Neural progenitor cell (in vitro differentiated cells): Measurements from ENCODE around the gene ZNF212. TPM values are rescaled to one million over a fixed set of nuclear protein-coding genes. Genes with fewer than 3 reads are reported as not detected.

Source experiments
- DNase-seq: peaks from one replicate; pipeline ENCODE4 v3.0.0-alpha.2; 2016; ENCODE audit warnings: low spot score
- H2AFZ ChIP-seq: fragments of 200-600 bp; sonication (generic); replicated peaks from 2 replicates; pipeline ENCODE4 v1.6.1; 2016; ENCODE audit warnings: antibody characterized with exemption
- H3F3A ChIP-seq: fragments of 200-600 bp; sonication (generic); 2 replicates; pipeline ENCODE4 v1.6.1; 2016; ENCODE audit warnings: antibody characterized with exemption, low read depth
- H3K27ac ChIP-seq: fragments of 200-600 bp; sonication (generic); 2 replicates; pipeline ENCODE4 v1.5.1; 2016; ENCODE audit warnings: mild to moderate bottlenecking
- H3K27me3 ChIP-seq: fragments of 200-600 bp; sonication (generic); 2 replicates; pipeline ENCODE4 v1.6.1; 2016; ENCODE audit warnings: mild to moderate bottlenecking, moderate library complexity
- H3K36me3 ChIP-seq: fragments of 200-600 bp; sonication (generic); 2 replicates; pipeline ENCODE4 v1.5.1; 2016
- H3K4me1 ChIP-seq: fragments of 200-600 bp; sonication (generic); 2 replicates; pipeline ENCODE4 v1.6.1; 2016; ENCODE audit warnings: mixed run types
- H3K4me2 ChIP-seq: fragments of 200-600 bp; sonication (generic); 2 replicates; pipeline ENCODE4 v1.6.1; 2016
- H3K4me3 ChIP-seq: fragments of 200-600 bp; sonication (generic); 2 replicates; pipeline ENCODE4 v1.5.1; 2016
- H3K79me2 ChIP-seq: fragments of 200-600 bp; sonication (generic); 2 replicates; pipeline ENCODE4 v1.6.1; 2016; ENCODE audit warnings: low read depth
- H3K9ac ChIP-seq: fragments of 200-600 bp; sonication (generic); 2 replicates; pipeline ENCODE4 v1.6.1; 2016
- H3K9me3 ChIP-seq: fragments of 200-600 bp; sonication (generic); 2 replicates; pipeline ENCODE4 v1.5.1; 2016; ENCODE audit warnings: low read depth
- H4K20me1 ChIP-seq: fragments of 200-600 bp; sonication (generic); 2 replicates; pipeline ENCODE4 v1.6.1; 2016; ENCODE audit warnings: low read depth
- H3K27ac Mint-ChIP-seq: 3 replicates; pipeline ENCODE4 v1.8.0; 2021; ENCODE audit warnings: mixed read lengths
- H3K27me3 Mint-ChIP-seq: 2 replicates; pipeline ENCODE4 v1.8.0; 2022; ENCODE audit warnings: low read depth, mild to moderate bottlenecking, inconsistent platforms, moderate library complexity, mixed read lengths; ENCODE audit not compliant: insufficient read depth
- H3K36me3 Mint-ChIP-seq: 3 replicates; pipeline ENCODE4 v1.8.0; 2021; ENCODE audit warnings: mixed read lengths
- H3K4me1 Mint-ChIP-seq: 3 replicates; pipeline ENCODE4 v1.8.0; 2021; ENCODE audit warnings: mixed read lengths
- H3K4me3 Mint-ChIP-seq: 3 replicates; pipeline ENCODE4 v1.8.0; 2021; ENCODE audit warnings: mild to moderate bottlenecking, moderate library complexity, mixed read lengths
- H3K9me3 Mint-ChIP-seq: 3 replicates; pipeline ENCODE4 v1.8.0; 2020; ENCODE audit warnings: mixed read lengths
- EZH2 ChIP-seq: fragments of 200-600 bp; sonication (generic); IDR thresholded peaks from 2 replicates; pipeline ENCODE4 v1.6.1; 2017; ENCODE audit warnings: antibody characterized with exemption, mild to moderate bottlenecking, moderate library complexity
- EZH2phosphoT487 ChIP-seq: fragments of 200-600 bp; sonication (generic); IDR thresholded peaks from 2 replicates; pipeline ENCODE4 v1.6.1; 2017; ENCODE audit warnings: antibody characterized with exemption
- total RNA-seq: library from RNA; depleted of rRNA; stranded (reverse); fragments of >200 nt; gene quantifications from 2 replicates; pipeline ENCODE4 v1.2.3, GENCODE V29; 2015; ENCODE audit warnings: low replicate concordance
- TF ChIP-seq, protein P1 (sequence below): fragments of 200-600 bp; sonication (generic); IDR thresholded peaks from 2 replicates; pipeline ENCODE4 v1.5.1; 2017; ENCODE audit warnings: antibody characterized with exemption, mild to moderate bottlenecking

ZNF212 gene
- total RNA-seq, 1 donor from 2014 or later: 11.2 TPM

- Histone ChIP-seq H3K27me3 (peaks cover 9% of the 10 kb centered on the region), H3K9me3 (no peaks in the 10 kb centered on the region), H3K4me3 (no peak overlapping the region), H2AFZ (no peak overlapping the region), H3F3A (peaks cover 11% of the 10 kb centered on the region), H3K9ac (no peak overlapping the region), H3K79me2 (no peaks in the 10 kb centered on the region), H3K27ac (no peak overlapping the region), H4K20me1 (no peaks in the 10 kb centered on the region), H3K36me3 (no peaks in the 10 kb centered on the region), H3K4me2 (no peak overlapping the region), H3K4me1 (no peaks in the 10 kb centered on the region)
- peaks cover 7% of the 10 kb centered on the region for H3K36me3 Mint-ChIP-seq
- TF ChIP-seq EZH2: no peak
- no peak for TF ChIP-seq EZH2phosphoT487
- TF ChIP-seq, protein P1, sequence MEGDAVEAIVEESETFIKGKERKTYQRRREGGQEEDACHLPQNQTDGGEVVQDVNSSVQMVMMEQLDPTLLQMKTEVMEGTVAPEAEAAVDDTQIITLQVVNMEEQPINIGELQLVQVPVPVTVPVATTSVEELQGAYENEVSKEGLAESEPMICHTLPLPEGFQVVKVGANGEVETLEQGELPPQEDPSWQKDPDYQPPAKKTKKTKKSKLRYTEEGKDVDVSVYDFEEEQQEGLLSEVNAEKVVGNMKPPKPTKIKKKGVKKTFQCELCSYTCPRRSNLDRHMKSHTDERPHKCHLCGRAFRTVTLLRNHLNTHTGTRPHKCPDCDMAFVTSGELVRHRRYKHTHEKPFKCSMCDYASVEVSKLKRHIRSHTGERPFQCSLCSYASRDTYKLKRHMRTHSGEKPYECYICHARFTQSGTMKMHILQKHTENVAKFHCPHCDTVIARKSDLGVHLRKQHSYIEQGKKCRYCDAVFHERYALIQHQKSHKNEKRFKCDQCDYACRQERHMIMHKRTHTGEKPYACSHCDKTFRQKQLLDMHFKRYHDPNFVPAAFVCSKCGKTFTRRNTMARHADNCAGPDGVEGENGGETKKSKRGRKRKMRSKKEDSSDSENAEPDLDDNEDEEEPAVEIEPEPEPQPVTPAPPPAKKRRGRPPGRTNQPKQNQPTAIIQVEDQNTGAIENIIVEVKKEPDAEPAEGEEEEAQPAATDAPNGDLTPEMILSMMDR: no peak
- no peak for DNase-seq
- no peaks in the 10 kb centered on the region for H3K9me3 Mint-ChIP-seq
- H3K4me3 Mint-ChIP-seq: no peak overlapping the region
- no peak overlapping the region for H3K27ac Mint-ChIP-seq
- no peaks in the 10 kb centered on the region for H3K4me1 Mint-ChIP-seq
- no peaks in the 10 kb centered on the region for H3K27me3 Mint-ChIP-seq
Measured at GRCh38 chr7:149256568-149256967, 17.1 kb downstream of the ZNF212 start.

DNA sequence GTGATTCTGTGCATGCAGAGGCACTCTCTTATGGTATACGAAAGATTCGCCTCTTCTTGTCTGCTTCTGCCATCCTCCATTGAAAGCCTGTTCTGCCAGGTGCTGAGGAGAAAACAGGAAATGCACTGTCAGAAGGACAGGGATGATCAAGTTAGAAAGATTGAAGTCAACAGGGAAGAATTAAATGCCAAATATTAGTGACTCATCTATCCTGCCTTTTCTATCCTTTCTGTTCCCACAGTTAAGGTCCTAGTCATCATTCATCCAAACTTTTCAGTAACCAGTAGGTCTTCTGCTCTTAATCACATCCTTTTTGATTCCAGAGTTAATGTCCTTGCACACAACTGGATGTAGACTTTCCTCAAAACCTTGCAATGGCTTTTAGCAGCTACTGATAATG is 17.7 kb downstream of the ZNF212 start:
- Mint-ChIP-seq H3K9me3 (no peaks in the 10 kb centered on the region), H3K4me3 (no peak overlapping the region), H3K36me3 (peaks cover 5% of the 10 kb centered on the region), H3K4me1 (no peaks in the 10 kb centered on the region), H3K27ac (no peak overlapping the region), H3K27me3 (no peaks in the 10 kb centered on the region)
- H3F3A ChIP-seq: peaks cover 13% of the 10 kb centered on the region
- DNase-seq: no peak
- H3K79me2 ChIP-seq: no peaks in the 10 kb centered on the region
- H3K4me3 ChIP-seq: no peak overlapping the region
- H3K27me3 ChIP-seq: peaks cover 13% of the 10 kb centered on the region
- no peaks in the 10 kb centered on the region for H3K4me1 ChIP-seq
- H3K36me3 ChIP-seq: no peaks in the 10 kb centered on the region
- TF ChIP-seq, protein P1: no peak
- TF ChIP-seq EZH2phosphoT487 (no peak), EZH2 (no peak)
- H3K4me2 ChIP-seq: no peak overlapping the region
- no peaks in the 10 kb centered on the region for H3K9me3 ChIP-seq
- no peak overlapping the region for H3K9ac ChIP-seq
- H3K27ac ChIP-seq: no peak overlapping the region
- H2AFZ ChIP-seq: no peak overlapping the region
- H4K20me1 ChIP-seq: no peaks in the 10 kb centered on the region

DNA sequence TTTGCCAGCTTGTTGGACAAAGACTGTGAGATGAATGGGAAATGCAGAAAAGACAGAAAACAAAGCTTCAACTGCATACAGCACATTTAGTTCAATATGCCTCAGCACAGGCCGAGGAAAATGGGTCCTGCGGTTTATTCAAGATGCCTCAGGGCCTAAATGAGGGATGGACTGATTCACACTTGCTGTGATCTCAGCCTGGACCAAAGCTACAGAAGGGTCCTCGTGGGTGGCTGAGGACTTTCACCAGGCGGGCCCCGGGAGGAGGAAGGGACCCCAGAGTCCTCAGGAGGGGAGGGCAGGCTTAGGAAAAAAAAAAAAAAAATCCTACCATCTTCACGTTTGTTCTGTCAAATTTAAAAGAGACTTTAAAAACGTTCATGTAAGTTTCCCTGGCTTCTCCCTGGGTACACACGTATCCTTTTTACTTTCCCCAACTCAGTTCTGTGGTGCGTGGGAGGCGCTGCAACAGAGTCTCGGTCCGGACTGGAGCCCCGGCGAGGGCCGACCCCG is 21.9 kb downstream of the ZNF212 start:
- Histone ChIP-seq H3K27me3 (peaks cover 21% of the 10 kb centered on the region), H3K4me3 (peak overlapping the region; percentile 56), H3K79me2 (no peaks in the 10 kb centered on the region), H2AFZ (peak overlapping the region; percentile 92), H4K20me1 (peaks cover 4% of the 10 kb centered on the region), H3K9me3 (no peaks in the 10 kb centered on the region), H3K4me1 (no peaks in the 10 kb centered on the region), H3F3A (peaks cover 13% of the 10 kb centered on the region), H3K9ac (no peak overlapping the region), H3K4me2 (peak overlapping the region; percentile 86), H3K36me3 (no peaks in the 10 kb centered on the region), H3K27ac (no peak overlapping the region)
- peak; percentile 22 for DNase-seq
- peak overlapping the region; percentile 85 for H3K4me3 Mint-ChIP-seq
- peaks cover 10% of the 10 kb centered on the region for H3K4me1 Mint-ChIP-seq
- H3K27me3 Mint-ChIP-seq: no peaks in the 10 kb centered on the region
- peak overlapping the region; percentile 46 for H3K27ac Mint-ChIP-seq
- H3K36me3 Mint-ChIP-seq: peaks cover 14% of the 10 kb centered on the region
- no peaks in the 10 kb centered on the region for H3K9me3 Mint-ChIP-seq
- no peak for TF ChIP-seq EZH2
- TF ChIP-seq, protein P1: no peak
- TF ChIP-seq EZH2phosphoT487: no peak
